ENCODE data around the gene IRX2.

The IRX2 gene

GRCh38 chr5:2755681-2756171 lies 4.2 kb upstream of the IRX2 start:
- DNase-seq: no peak

DNA sequence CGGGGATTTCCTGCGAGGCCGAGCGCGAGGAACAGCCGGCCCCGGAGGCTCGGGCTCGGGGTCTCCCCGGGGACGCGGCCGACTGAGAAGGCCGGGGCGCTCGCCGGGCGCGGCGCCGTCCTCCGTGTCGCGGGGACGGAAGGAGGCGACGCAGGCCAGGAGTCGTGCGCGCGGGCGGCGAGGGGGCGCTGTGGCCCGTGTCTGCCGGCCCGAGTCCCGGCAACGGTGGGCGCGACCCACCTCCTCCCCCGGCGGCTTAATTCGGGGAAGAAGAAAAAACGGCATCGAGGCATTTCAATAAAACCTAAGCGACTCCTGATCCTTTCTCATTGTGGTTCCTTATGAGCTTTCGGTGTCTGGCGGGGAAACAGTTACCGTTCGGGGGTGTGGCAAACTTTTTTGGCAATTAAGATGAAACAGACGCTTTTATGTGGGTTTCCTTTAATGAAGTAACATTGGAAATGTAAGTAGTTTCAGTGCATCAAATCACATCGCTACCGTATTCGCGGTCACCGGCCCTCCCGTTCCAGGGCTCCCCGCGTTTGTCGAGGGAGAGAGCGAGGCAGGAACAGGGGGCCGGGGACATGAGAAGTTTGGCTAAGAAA lies 3.7 kb upstream of the IRX2 start:
- DNase-seq: no peak

DNA sequence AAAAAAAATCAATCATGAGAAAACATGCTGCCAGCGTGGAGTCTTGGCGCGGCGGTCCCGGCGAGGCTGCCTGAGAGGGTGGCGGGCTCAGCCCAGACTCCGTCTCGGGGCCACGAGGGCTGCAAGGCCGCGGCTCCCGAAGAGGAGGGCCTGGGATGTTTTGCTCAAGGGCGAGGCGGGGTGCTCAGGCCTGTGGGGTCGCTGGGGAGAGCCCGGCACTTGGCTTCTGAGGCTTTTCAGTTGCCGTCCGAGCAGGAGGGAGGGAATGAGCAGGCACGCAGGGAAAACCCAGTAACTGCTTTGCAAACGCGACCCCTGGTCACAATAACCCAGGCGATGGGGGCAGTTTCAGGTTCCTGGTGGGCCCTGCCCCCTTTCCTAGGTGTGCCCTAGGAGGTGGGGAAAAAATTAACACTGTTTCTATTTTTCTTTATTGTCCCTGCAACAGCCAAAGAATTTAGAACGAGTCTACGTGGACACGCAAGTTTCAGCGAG lies 3.2 kb upstream of the IRX2 start:
- no peak for DNase-seq

- no peak for DNase-seq
Observed at GRCh38 chr5:2753452-2754420, 2.3 kb upstream of the IRX2 start.

- DNase-seq: no peak
Observed at GRCh38 chr5:2752821-2753439, 1.5 kb upstream of the IRX2 start.

GRCh38 chr5:2752059-2752820 lies 763 bp upstream of the IRX2 start:
- DNase-seq: no peak

DNA sequence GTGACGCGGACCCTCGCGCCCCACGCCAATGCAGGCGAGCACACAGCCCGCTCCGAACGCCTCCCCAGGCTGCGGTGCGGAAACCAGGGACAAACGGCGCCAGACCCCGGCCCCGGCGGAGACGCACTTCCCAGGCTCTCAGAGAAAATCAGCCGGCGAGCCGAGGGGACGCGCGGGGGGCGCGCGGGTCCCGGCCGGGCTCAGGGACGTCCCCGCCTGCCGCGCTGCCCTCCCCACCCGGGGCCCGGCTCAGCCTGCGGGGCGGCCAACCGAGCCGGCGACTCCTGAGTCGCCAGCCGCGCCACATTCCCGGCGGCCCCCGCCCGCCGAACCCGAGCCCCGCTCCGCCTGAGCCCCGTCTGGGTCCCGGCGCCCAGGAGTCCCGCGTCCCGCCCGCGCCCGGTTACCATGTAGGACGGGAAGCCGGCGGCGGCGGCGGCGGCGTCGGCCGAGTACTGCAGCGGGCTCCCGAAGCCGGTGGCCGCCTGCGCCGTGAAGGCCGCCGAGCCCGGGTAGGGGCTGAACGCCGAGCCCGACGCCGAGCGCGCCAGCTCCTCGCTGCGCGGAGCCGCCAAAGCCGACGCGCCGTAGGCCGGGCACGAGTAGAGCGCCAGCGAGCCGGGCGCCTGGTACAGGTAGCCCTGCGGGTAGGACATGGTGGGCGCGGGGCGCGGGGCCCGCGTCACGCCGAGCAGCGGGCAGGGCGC lies 566 bp downstream of the IRX2 start:
- DNase-seq: no peak

DNA sequence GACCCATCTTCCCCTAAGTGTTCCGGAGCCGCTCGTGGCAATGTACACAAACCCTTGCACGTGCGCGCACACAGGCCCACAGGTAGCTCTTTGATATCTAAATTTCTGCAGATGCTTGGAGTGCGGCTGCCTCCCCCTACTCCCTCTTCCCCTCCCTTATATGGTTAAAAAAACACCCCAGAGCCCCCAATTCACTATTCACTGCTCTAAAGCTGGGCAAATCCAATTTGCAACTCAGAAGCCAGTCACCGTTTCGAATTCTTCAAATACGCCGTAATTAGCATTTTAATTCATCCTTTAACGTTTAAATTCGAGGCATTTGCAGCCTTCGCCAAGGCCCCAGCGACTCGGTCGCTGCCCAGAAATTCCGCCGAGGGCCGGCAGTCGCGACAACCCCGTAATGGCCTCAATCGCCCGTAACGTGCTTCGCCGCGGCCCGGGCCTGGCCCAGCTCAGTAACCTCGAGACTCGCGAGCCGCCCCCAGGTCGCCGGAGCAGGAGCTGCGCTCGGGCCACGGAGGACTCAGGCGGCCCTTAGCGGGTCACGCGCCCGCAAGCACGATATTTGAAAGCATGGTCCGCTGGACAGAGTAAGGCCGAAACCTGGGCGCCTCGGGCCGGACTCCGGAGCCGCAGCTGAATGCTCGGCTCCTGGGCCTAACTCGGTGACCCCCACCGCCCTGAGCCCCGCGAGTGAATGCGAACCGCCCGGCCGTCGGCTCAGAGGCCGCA lies 1.3 kb downstream of the IRX2 start:
- DNase-seq: no peak

- DNase-seq: no peak
Observed at GRCh38 chr5:2749514-2750025, 1.9 kb downstream of the IRX2 start.

DNA sequence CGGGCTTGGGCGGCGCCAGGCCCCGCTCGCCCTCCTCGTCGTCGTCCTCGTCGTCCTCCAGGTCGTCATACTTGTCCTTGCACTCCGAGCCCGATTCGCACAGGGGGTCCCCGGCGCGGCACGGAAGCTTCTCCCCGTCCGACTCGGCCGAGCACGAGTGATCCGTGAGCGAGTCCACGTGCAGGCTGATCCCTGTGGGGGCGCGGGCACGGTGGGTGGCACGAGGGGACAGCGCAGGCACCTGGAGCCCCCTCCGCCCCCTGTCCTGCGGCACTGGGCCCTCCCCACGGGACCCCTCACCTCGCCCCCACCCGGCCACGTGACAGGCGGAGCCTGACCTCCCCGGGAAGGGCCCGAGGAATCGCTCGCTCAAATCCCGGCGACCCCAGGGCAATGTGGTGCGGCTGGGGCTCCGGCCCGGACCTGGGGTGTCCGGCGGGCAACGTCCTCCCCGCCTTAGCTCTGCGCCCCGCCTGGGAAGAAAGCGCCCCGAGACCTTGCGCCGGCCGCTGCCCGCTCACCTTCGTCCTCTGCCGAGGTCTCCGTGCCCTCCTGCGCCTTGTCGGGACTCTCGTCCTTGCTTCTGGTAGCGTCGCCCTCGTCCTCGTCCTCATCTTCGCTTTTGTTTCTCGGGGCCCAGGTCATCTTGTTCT lies 2.5 kb downstream of the IRX2 start:
- no peak for DNase-seq

GRCh38 chr5:2748179-2748860 lies 3.2 kb downstream of the IRX2 start:
- no peak for DNase-seq

DNA sequence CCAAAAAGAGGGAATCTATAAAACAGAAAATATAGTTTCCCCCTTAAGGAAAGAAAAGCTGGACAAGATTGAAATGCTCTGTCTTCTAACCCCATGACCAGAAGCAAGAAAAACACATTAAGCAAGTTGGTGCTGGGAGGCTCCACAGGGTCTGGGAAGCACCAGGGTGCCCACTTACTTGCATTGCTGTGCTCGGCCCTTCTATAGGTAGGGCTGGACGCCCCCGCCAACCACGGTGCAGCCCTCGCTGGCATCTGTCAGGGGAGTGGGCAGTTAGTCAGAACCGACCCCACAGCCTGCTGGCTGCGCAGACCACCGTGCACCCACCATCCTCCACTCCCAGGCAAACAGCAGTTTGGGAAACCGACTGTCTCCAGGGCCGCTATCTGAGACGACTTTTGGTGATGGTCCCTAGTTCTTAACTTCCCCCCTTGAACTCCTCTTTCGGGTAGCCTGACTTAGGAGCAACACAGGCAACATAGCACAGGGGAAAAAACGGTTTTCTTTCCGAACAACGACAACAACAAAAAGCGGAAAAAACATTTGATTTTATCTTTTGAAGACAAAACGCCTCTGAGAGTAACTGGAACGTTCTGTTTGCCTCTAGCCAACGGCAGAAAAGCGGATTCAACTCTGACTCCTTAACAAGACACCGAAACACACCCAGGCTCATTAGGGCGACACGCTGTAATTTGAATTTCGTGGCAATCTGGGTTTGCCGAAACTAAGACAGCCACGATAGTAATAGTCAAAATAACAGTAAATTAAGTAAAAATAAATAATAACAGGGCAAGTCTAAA lies 3.9 kb downstream of the IRX2 start:
- no peak for DNase-seq

- DNase-seq: no peak
Observed at GRCh38 chr5:2746561-2747032, 4.9 kb downstream of the IRX2 start.

DNA sequence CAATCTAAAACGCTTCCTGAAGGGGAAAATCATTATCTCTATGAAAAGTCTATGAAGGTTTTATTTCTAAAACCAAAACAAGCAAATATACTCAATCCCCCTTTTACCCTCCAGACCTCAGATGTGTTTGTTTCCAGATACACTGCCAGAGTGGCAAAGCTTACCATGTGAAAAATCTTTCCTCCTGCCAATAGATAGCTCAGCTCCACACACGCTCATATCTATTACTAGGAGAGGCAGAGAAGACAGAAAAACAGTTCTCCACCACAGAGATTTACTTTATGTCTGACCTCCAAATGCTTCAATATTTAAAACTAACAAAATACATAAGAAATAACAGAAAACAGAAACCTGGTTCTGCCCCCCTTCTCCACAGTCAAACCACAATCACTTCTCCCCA lies 7.0 kb downstream of the IRX2 start:
- DNase-seq: no peak

DNA sequence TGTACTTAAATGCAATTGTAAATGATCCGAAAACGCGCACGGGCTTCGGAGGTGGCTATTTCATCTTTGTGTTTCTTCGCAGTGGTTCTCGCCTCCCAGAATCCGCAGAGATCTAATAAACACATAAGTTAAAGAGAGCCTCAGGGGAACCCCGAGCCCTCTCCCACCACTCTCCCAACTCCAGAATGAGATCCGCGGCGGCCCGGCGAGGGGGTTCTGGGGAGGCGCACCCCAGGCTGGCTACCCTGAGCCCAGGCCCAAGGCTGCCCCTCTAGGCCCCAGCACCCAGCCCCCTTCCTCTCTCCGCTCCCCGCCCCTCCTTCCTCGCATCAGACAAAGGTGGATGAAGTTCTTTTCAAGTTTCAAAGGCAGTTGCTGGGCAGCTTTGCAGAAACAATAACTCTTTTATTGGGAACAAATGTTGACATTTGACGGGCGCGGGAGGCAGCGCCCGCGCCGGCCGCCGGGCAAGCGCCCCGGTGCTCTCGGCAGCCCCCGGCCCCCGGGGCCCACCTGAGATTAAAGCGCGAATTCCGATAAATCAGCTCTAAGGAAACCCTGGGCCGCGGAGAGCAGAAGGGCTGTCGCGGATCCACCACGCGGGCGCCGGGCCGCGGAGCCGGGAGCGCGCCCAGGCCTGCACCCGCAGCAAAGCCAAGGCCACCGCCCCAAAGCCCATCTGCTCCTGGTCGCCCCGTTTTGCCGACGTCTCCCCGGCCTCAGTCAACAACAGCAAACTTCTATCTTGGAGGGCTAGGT lies 8.4 kb downstream of the IRX2 start:
- no peak for DNase-seq

GRCh38 chr5:2741956-2742355 lies 9.5 kb downstream of the IRX2 start:
- no peak for DNase-seq

DNA sequence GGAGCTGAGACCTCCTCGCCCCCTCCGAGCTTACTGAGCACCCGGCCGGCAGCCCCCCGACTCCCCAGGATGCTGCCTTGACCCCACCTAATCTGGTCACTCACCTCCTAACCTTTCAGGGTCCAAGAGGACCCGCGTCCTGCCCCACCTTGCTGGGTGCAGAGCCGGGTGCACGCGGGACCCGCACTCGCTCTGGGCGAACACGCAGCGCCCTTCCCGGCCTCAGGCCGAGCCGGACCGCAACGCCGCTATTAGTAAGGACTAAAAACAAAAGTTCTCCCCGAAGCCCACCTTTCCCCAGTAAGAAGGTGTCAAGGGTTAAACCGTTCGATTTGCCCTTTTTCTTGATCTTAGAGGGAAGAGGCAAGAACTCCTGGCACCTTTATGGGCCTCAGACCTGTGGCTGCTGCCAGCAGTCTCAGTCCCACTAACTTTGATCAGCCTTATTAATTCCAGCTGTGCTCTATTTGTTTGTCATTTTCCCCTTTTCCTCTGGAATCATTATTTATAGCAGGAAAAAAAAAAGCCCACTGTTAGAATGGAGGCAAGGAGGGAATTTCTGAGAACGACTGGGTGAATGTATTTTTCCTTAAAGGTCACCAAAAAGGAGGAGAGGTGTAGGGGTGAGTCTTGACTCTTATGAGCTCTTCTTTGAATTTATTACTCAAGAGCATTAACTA lies 10.5 kb downstream of the IRX2 start:
- DNase-seq: no peak
